GM12892 (cell line): ENCODE results near the gene CPXM2. TPM values are rescaled to one million over a fixed set of nuclear protein-coding genes. Genes with fewer than 3 reads are reported as not detected.

Experiments
- DNase-seq: peaks from one replicate; pipeline ENCODE4 v3.0.0; 2011; ENCODE audit not compliant: insufficient read length
- FAIRE-seq: peaks from 2 replicates; lab custom pipeline; 2011; peaks lifted over from hg19 to GRCh38; lab: Jason Lieb, UNC
- POLR2A ChIP-seq: IDR thresholded peaks from 2 replicates; pipeline ENCODE4 v1.6.1; 2011; ENCODE audit warnings: low read depth, low read length, control low read depth
- POLR2AphosphoS5 ChIP-seq: IDR thresholded peaks from 2 replicates; pipeline ENCODE4 v1.6.1; 2011; ENCODE audit warnings: low read depth, low read length, control low read depth
- TAF1 ChIP-seq: IDR thresholded peaks from 2 replicates; pipeline ENCODE4 v1.6.1; 2011; ENCODE audit warnings: low read depth, mild to moderate bottlenecking, control low read depth, low read length, borderline replicate concordance
- polyA plus RNA-seq: library from polyadenylated mRNA; unstranded; fragments of >200 nt; gene quantifications from one replicate; pipeline ENCODE4 v1.2.1, GENCODE V29; 2012; ENCODE audit warnings: missing spikeins, inconsistent platforms; ENCODE audit not compliant: missing spikeins

Gene CPXM2
- 0.17 TPM for polyA plus RNA-seq

- no peak for FAIRE-seq
- no peak for TF ChIP-seq TAF1
- no peak for TF ChIP-seq POLR2AphosphoS5
- TF ChIP-seq POLR2A, result no peak
- DNase-seq, result no peak
These were observed at the start of gene CPXM2 for GRCh38 chr10:123891144-123892071. Gene CPXM2 (minus strand): TSS chr10:123891807. CDS start chr10:123891659, 148 bp downstream.

DNA sequence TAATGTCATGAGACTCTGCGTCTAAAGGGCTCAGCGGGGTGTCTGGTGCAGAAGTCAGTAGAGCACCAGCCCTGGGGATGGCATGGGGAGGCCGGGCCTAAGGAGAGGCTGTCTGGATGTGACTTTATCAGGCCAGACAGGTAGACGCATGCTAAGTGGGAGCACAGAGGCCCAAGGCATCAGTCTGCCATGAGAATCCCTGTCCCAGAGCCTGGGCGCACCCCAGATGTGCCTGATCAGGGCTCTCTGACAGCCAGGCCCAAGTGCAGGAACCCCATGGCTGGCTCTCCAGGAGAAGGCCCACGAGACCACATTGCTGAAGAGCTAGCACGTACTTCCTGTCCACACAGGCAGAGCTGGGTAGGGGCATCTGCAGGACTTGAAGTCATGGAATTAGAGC, 48.0 kb upstream of the CPXM2 start:
- TF ChIP-seq TAF1 (no peak), POLR2A (no peak), POLR2AphosphoS5 (no peak)
- DNase-seq (no peak), FAIRE-seq (no peak)

GRCh38 chr10:123938890-123939289, 47.3 kb upstream of the CPXM2 start:
- FAIRE-seq (no peak), DNase-seq (no peak)
- TF ChIP-seq POLR2AphosphoS5, result no peak
- no peak for TF ChIP-seq POLR2A
- no peak for TF ChIP-seq TAF1

GRCh38 chr10:123936426-123936825, 44.8 kb upstream of the CPXM2 start:
- no peak for FAIRE-seq
- DNase-seq, result no peak
- no peak for TF ChIP-seq POLR2A
- TF ChIP-seq POLR2AphosphoS5, result no peak
- no peak for TF ChIP-seq TAF1

DNA sequence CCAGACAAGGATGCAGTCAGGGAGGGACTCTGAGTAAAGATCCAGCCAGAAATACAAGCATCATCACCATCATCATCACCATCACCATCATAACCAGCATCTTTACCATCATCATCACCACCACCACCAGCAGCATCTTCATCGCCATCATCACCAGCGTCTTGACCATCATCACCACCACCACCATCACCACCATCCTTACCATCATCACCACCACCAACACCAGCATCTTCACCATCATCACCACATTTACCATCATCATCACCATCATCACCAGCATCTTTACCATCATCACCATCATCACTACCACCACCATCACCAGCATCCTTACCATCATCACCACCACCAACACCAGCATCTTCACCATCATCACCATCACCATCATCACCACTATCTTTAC, 44.1 kb upstream of the CPXM2 start:
- DNase-seq (no peak), FAIRE-seq (no peak)
- no peak for TF ChIP-seq TAF1
- no peak for TF ChIP-seq POLR2A
- TF ChIP-seq POLR2AphosphoS5, result no peak

DNA sequence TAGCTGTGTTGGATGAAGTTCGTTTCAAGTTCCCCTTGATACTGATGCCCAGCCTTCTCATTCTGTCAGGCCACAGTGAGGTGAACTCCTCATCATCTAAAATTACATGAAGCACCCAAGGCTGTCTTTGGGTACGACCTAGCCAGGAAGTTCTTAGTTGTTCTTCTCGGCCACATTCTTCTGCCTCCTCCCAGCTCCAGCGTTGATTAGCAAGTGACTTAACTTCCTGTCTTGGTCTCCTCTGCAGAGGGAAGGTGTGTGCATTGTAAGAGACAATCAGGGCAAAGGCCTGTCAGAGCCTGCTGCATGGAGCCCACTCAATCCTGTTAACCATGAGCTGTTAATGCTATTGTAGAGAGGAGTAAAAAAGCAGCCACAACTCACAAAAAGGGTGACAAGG, 43.2 kb upstream of the CPXM2 start:
- DNase-seq, result no peak
- TF ChIP-seq POLR2A (no peak), TAF1 (no peak), POLR2AphosphoS5 (no peak)
- no peak for FAIRE-seq

GRCh38 chr10:123930340-123931001, 38.9 kb upstream of the CPXM2 start:
- no peak for DNase-seq
- FAIRE-seq, result no peak
- TF ChIP-seq POLR2AphosphoS5 (no peak), POLR2A (no peak)

GRCh38 chr10:123929791-123930190, 38.2 kb upstream of the CPXM2 start:
- DNase-seq (no peak), FAIRE-seq (no peak)
- TF ChIP-seq POLR2AphosphoS5, result no peak
- no peak for TF ChIP-seq POLR2A

DNA sequence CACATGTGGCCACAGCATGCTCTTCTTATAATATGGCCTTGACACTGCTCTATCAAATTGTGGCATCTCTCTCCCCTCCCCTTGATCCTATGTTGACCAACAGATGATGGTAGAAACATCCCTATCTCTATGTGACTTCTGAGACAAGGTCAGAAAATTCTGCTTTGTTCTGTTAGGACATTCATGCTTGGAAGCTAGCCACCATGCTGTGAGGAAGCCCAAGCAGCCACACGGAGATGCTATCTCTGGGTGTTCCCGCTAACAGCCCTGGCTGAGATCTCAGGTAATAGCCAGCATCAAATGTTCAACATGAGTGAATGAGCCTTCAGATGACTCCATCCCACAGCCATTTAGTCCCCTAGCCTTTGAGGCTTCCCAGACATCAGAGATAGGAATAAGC, 36.8 kb upstream of the CPXM2 start:
- TF ChIP-seq TAF1 (no peak), POLR2A (no peak), POLR2AphosphoS5 (no peak)
- FAIRE-seq, result no peak

GRCh38 chr10:123926401-123927264, 35.0 kb upstream of the CPXM2 start:
- DNase-seq (no peak), FAIRE-seq (peak; percentile 54)
- TF ChIP-seq POLR2AphosphoS5 (no peak), POLR2A (no peak), TAF1 (no peak)

More for the DNA sequence above, 36.8 kb upstream of the CPXM2 start:
- DNase-seq, result no peak

GRCh38 chr10:123922126-123922525, 30.5 kb upstream of the CPXM2 start:
- no peak for FAIRE-seq
- TF ChIP-seq TAF1 (no peak), POLR2A (no peak), POLR2AphosphoS5 (no peak)

More at GRCh38 chr10:123922126-123922525, 30.5 kb upstream of the CPXM2 start:
- DNase-seq, result no peak
